NCI-H1092 (cell line): ENCODE results near the gene ATG4D.

Experiments used
- DNase-seq: peaks from one replicate; lab custom pipeline; 2025; lab: John Stamatoyannopoulos, UW

The ATG4D gene

DNA sequence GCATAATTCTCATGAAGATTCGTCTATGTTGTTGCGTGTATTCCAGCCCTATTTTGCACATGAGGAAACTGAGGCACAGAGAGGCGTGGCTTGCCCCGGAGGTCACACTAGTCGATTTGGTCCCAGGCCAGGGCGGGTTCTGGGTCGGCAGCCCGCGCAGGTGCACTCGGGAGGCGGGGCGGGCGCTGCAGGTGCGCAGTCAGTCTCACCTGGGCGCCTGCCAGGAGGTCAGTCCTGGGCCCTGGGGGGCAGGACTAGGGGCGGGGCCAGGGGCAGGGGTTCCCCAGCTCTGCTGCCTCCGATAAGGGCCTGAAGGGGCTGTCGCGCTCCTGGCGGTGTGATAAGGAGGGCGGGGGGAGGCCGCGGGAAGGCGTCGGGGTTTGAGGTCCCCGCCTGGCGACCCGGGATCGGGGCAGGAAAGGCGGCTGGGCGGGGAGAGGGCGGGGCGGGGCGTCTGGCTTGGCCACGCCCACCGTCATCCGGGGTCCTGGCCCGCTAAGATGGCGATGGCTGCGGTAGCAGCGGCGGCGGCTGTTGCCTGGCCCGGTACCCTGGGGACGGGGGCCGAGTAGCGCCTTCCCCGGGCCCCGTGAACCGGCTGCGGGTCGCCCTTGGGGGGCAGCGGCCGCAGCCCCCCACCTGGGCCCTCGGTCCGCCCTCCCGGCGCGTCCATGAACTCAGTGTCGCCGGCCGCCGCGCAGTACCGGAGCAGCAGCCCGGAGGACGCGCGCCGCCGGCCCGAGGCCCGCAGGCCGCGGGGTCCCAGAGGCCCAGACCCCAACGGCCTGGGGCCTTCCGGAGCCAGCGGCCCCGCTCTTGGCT lies at the start of gene ATG4D:
ATG4D (plus strand) TSS at position 485 of the 822 bp plus-strand sequence; CDS start at position 672, 187 bp downstream.
- peak; percentile 48 for DNase-seq

DNA sequence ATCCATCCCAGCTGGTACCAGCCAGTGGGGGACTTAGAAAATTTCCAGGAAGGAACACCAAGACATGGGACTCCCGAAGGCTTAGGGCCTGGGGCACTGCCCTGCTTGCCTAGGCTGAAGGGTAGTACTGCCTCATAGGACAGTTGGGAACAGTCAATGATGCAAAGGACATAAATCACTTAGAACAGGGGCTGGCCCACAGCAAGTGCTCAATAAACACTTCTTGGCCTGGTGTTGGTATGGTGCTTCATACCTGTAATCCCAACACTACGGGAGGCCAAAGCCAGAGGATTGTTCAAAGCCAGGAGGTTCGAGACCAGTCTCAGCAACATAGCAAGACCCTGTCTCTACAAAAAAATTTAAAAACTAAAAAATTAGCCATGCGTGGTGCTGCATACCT lies 46.3 kb upstream of the ATG4D start:
- DNase-seq: no peak

DNA sequence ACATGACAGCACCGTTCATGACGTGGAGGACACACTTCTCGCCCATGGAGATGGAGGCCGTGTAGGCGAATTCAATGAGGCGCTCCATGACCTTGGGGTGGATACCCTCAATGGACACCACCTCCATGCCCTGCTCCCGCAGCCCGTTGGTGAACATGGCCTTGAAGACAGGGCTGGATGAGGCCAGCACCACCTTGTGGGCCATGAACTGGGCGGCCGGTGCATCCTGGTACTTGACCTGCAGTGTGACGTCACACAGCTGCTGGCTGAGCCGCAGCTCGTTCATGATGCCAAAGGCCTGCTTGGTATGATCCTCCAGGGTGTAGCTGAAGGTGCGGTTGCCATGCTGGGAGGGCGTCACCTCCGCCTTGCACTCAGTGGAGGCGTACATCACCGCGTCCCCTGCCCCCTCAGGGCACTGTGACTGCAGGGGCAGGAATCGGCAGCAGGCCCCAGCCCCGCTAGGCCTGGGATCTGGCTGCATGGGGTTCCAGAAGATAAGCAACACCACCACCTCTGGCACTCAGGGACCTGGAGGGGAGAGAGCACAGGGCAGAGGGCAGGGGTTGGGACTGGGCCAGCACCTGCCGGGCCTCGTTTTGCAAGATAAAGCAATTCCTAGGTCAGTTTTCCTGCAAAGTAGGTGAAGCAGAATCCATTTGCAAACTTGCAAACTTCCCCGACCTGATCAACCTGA lies 44.0 kb upstream of the ATG4D start:
- no peak for DNase-seq

DNA sequence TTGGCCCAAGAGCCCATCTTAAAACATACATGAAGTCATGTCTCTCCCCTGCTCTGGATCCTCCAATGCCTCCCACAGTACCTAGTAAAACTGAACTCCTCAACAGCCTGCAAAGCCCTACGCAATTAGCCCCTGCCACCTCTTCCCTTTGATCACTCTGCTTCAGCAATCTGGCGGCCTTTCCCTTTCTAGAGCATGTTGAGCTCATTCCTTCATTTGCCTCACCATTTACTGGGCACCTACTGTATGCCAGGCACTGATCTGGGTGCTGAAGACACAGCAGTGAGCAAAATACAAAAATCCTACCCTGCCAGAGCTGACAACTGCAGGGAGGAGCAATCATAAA lies 43.5 kb upstream of the ATG4D start:
- DNase-seq: no peak

DNA sequence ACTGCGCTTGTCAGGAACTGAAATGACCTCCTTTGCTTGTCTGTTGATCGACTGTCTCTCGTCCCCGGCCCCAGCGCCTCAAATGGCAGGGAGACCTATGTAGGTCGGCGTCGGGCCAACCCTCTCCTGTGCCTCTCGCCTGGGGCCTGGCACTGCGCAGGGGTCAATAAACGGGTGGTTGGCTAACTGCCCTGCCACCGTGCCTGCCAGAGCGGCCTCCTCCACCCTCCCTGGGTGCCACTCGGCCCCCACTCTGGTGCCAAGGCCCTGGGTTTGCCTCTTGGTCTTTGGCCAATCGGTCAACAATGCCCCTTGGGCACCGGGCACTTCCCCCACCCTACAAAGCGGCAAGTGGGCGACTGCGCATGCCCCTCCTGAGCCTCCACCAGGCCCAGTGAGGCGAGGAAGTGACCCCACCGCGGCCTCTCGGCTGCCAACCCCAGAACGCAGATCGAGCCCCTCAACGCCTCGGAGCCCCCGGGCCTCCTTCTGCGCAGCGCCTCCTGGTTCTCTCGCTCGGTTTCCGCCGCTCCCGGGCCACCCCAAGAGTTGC lies 41.7 kb upstream of the ATG4D start:
- DNase-seq: peak; percentile 88

DNA sequence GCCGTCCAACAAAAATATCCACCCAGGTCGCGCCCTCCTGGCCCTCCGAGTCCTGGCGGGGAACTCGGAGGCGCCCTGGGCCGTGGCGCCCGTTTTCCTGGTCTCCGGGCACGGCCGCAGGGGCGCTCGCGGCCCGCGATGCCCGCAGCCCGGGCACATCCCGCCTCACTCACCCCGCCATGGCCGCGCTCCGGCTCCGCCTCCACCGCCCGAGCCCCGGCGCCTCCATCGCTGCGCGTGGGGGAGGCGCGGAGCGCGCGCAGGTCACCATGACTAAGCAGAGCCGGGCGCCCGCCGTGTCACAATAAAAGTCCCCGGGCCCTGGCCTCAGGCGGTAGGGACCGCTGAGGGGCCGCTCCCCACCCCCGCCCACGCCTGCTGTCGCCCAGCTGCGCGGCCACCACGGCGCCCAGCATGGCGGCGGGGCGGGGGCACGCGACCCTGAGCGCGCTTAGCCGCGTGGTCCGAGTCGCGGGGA lies 41.1 kb upstream of the ATG4D start:
- DNase-seq: peak; percentile 92

DNA sequence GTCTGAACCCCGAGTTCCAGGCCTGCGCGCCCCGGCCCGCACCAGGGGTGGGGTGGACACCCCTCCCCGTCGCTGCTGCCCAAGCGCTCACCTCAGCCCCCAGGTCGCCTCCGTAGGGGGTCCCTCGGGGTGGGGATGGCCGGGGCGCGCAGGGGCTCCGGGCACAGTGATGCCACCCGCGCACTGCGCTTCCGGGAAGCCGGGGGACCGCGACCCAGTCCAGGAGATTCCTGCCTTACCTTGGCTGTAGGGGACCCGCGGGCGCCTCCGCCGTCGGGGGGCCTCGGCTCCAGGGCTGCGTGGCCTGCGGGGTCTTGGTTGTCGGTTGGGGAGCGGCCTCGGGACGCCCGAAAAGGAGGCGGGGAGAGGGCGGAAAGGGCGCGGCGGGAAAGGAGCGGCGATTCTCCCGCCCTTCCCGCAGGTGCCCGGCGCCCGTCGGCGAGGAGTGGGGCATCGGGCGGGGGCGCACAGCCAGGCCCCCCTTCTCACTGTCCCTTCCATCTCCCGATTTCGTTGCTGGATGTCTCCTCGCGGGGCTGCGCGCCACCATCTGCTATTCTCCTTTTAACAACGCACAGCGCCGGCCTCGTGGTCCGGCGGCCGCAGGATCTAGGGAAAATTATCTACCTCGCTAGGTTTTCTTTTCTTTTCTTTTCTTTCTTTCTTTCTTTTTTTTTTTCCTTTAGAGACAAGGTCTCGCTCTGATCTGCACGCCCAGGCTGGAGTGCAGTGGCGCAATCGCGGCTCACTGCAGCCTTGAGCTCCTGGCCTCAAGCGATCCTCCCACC lies 40.5 kb upstream of the ATG4D start, which contains the start of gene KEAP1:
KEAP1 (minus strand) TSS at position 355 of the 788 bp plus-strand sequence. CDS start 3,323 bp downstream, outside the sequence.
- DNase-seq: peak; percentile 31

DNA sequence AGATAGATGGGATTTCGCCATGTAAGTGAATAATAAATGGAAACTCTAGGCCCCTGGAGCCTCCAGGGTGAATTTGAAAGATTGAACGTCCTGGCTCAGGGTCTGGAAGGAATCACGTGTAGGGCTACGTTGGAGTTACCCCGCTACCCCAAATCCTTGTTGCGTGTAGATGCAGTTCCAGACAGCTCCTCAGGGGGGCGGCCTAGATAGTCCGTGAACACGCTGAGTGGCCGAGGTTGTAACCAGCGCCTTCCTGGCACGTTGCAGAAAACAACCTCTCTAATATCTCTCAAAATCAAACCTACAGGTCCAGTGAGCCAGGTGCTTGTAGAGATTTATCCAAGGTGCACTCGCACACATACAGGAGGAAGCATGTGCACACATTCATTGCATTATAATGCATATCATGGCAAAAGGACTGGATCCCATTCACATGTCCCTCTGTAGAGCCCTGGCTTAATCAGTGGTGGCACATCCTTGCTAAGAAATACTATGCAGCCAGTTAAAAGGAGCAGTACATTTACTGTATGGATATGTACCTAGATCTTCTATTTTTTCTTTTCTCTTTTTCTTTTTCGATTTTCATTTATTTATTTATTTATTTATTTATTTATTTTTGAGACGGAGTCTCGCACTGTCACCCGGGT lies 38.0 kb upstream of the ATG4D start:
- no peak for DNase-seq

DNA sequence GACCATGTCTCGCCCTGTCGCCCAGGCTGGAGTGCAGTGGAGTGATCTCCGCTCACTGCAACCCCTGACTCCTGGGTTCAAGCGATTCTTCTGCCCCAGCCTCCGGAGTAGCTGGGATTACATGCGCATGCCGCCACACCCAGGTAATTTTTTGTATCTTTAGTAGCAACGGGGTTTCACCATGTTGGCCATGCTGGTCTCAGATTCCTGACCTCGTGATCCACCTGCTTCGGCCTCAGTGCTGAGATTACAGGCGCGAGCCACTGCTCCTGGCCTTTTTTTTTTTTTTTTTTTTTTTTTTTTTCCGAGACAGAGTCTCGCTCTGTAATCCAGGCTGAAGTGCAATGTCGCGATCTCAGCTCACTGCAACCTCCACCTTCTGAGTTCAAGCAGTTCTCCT lies 35.7 kb upstream of the ATG4D start:
- no peak for DNase-seq

DNA sequence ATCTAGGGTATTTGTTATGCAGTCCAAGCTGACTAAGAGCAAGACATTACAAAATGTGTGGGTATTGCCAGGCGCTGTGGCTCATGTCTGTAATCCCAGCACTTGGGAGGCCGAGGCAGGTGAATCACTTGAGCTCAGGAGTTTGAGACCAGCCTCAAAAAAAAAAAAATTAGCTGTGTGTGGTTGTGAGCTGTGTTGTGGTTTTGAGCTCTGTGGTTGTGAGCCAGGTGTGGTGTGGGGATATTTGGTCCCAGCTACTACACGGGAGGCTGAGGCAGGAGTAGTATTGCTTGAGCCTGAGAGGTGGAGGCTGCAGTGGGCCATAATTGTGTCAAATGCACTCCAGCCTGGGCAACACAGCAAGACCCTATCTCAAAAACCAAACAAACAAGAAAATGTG lies 35.0 kb upstream of the ATG4D start:
- DNase-seq: no peak

DNA sequence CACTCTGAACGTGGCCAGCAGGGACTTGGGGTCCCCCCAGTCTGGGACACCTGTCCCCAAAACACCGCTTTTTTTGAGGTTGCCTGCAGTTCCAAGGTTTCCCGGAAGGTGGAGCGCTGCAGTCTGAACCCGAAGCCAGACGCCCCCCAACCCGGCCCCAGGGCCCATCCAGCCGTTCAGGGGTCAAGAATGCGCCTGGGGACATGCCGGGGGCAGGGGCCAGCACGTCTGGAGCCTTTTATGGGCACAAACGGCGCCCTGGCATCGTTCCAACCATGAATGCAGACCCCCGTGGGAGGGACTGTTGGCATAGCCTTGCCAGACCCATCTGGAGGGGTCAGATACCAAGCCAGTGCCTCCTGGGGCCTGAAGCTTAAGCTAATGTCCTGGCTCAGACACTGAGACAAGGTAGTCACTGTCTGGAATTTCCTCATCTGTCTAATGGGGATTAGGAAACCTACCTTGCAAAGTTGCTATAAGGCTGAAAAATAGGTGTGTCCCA lies 33.4 kb upstream of the ATG4D start:
- DNase-seq: no peak

DNA sequence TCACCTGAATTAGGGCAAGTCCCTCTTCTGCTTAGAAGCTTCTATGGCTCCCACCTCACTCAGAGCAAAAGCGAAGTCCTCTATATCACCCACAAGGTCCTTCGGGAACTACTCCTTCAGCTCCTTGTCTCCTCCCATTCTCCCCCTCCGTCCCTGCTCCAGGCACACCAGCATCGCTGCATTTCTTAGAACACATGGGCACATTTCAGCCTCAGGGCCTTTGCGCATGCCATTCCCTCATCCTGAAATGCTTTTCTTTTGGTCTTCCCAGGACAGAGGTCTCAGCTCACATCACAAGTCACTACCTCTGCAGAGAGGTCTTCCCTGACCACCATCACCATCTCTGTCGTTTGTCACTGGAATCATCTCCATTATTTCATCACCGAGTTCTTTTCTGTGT lies 30.5 kb upstream of the ATG4D start:
- no peak for DNase-seq

DNA sequence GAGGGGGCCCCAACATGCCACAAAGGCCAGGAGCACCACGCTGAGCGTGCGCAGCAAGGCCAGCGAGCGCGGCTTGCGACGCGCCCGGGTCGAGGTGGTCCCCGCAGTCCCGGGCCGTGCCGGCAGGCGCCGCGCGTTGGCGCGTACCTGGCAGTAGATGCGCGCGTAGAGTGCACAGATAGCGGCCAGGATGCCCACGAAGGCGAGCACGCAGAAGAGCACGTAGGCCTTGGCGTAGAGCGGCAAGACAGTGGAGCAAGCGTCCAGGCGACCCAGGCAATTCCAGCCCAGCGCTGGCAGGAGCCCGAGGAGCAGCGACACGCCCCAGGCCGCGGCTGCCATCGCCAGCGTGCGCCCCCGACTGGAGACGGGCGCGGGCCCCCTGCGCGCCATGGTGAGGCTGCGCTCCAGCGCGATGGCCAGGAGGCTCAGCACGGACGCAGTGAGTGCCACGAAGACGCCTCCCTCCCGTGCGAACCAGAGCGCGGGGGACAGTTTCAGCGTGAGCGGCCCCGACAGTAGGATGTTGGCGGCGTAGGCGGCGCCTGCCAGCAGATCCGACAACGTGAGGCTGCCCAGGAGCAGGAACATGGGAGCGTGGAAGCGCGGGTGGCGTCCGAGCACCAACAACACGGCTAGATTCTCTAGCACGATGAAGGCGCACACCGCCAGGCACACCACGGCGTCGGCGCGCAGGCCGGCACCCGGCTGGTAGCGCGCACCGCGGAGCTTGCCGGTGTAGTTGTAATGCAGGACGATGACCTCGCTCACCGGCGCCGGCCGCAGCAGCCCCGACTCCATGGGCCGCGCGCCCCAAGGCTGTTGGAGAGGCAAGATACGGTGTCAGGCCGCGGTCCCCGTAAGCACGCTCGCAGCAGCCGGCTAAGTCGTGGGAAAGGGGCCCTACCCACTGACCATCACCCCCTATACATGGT lies 29.2 kb upstream of the ATG4D start:
- no peak for DNase-seq

DNA sequence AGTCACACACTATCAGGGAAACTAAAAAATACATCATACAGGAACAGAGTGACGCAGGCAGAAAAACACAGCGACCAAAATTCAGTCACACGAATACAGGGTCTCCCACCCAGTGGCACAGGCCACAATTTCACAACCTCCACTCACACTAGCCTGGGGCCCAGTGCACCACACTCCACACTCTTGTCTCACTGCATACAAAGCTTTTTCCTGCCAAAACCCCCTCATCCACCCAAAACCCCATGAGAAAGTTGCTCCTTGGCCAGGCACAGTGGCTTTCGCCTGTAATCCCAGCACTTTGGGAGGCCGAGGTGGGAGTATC lies 27.7 kb upstream of the ATG4D start:
- DNase-seq: no peak

DNA sequence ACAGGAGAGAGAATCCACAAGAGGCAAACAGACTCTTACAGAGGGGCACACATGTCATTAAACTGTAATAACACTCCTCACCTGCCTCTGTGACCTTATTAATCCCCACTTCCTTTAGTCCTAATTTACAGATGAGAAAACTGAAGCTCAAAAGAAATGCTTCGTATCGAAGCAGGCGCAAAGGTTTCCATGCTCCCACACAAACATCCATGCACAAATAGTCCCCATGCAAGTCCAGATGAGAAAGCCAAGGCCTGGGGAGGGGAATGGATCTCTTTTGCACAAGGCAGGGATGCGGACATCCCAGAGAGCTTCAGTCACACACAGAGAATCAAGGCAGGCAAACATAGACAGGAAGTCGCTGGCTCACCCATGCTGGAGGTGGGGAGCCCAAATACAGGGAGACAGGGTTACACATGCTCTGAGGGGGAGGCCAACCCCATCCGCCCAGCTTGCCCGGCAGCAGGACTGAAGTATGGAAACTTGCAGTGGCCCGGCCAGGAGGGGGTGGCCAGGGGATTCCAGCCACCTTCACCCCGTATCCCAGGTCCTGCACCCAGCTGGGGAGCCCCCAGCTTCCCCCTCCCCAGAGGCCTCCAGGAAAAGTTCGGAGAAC lies 26.9 kb upstream of the ATG4D start:
- no peak for DNase-seq

DNA sequence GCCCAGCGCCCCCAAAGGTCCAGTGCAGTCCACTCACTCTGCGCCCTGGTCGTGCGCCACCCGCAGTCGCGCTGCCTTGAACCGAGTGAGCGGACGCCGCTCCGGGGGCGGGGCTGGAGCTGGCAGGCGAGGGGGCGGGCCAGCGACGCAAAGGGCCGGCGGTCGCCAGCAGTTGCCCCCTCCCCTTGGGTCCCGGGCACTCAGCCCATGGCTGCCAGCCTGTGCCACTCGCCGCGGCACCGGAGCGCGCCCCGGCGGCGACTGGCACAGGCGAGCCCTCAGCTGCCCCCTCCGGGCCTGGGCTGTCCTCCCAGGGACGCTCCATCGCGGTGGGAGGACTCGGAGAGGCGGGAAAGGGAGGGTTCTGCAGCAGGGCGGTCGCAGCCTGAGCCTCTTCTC lies 26.3 kb upstream of the ATG4D start, which contains the start of gene S1PR5:
S1PR5 (minus strand) TSS at position 87 of the 399 bp plus-strand sequence. CDS start 2,436 bp downstream, outside the sequence.
- DNase-seq: no peak

DNA sequence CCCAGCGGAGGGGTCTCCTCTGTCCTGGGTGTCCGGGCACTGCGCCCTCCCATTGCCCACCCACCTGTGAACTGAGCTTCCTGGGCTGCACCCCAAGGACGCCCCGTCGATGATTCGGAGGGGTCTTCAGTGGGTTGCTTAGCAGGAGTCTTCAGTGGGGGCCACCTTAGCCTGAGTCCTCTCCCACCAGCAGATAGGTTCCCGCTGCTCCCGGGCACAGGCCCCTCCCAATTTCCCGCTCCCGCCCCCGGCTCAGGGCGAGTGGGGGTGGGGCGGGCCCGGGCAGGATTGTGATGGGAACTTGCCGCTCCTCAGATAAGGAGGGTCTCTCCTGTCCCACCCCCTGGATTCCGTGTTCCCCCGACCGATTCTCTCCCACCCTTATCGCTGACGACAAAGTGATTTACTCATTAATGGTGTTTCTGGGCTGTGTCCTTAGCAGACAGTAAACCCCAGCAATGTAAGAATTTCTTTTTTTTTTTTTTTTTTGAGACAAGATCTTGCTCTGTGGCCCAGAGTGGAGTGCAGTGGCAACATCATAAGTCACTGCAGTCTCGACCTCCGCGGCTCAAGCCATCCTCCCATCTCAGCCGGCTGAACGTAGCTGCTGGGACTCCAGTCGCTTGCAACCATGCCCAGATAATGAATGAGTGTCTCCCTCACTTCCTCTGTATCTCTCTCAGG lies 25.8 kb upstream of the ATG4D start:
- DNase-seq: no peak

DNA sequence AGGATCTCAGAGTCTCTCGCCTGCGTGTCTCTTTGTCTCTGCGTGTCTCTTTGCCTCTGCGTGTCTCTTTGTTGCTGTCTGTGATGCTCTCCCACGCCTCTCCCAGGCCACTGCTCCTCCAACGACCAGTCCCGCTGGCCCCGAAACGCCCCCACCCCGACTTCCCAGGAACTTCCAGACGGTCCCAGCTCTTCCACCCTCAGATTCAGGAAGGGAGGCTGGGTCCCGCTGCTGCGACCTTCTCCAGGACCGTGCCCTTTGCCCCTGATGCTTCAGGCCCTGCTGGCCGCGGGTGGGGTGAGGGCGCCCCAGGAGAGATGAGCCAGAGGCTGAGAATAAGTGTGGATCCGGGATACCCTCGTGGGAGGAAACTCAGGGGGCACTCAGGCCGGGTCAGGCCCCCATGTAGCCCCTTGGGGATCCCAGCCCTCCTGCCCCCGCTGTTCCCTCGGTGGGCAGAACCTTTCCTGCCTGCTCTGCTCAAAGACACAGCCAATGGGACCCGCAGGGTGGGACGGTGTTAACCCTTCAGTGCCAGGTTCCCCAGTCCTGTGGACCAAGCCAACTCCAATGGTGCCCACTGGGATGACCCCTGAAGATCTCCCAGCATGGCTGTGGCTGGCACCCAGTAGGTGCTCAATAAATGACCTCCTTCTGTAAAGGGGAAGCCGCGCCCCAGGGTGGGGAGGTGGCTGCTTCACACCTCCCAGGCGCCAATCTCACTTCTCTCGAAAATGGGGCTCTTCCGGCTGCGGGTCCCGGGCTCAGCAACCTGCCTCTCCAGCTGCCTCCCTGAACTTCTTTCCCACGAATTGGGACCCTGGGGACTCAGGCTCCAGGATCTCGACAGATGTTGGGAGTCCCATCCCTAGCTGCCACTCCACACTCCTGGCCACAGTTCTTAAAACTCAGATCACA lies 25.0 kb upstream of the ATG4D start:
- DNase-seq: no peak
